ENCODE measurements around the gene LKAAEAR1.

LKAAEAR1 gene

GRCh38 chr20:64045346-64046011 lies 38.7 kb downstream of the LKAAEAR1 start:
- H3K4me2 ChIP-seq (ENCODE audit: low read length), result no peak overlapping the region
- TF ChIP-seq, protein P1, sequence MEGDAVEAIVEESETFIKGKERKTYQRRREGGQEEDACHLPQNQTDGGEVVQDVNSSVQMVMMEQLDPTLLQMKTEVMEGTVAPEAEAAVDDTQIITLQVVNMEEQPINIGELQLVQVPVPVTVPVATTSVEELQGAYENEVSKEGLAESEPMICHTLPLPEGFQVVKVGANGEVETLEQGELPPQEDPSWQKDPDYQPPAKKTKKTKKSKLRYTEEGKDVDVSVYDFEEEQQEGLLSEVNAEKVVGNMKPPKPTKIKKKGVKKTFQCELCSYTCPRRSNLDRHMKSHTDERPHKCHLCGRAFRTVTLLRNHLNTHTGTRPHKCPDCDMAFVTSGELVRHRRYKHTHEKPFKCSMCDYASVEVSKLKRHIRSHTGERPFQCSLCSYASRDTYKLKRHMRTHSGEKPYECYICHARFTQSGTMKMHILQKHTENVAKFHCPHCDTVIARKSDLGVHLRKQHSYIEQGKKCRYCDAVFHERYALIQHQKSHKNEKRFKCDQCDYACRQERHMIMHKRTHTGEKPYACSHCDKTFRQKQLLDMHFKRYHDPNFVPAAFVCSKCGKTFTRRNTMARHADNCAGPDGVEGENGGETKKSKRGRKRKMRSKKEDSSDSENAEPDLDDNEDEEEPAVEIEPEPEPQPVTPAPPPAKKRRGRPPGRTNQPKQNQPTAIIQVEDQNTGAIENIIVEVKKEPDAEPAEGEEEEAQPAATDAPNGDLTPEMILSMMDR (IDR thresholded peaks at IDR 0.05), result no peak
- H3K4me1 ChIP-seq, result no peaks in the 10 kb centered on the region
- peak overlapping the region; percentile 10 for H3K4me3 ChIP-seq (ENCODE audit: low read depth, low read length)
- H3K27me3 ChIP-seq (ENCODE audit: control insufficient read depth, insufficient read depth, low read length), result no peaks in the 10 kb centered on the region
- no peaks in the 10 kb centered on the region for H3K36me3 ChIP-seq (ENCODE audit: control insufficient read depth, insufficient read depth, low read length)
- H3K27ac ChIP-seq, result no peak overlapping the region
- no peak overlapping the region for H2AFZ ChIP-seq
- no peak overlapping the region for H3K9ac ChIP-seq
- H3K9me3 ChIP-seq (ENCODE audit: control insufficient read depth, low read length), result no peaks in the 10 kb centered on the region
- no peaks in the 10 kb centered on the region for H3K79me2 ChIP-seq

- no peaks in the 10 kb centered on the region for H3K27me3 ChIP-seq (ENCODE audit: control insufficient read depth, insufficient read depth, low read length)
- TF ChIP-seq, protein P1 (IDR thresholded peaks at IDR 0.05), result no peak
- H2AFZ ChIP-seq, result no peak overlapping the region
- no peaks in the 10 kb centered on the region for H3K36me3 ChIP-seq (ENCODE audit: control insufficient read depth, insufficient read depth, low read length)
- no peaks in the 10 kb centered on the region for H3K9me3 ChIP-seq (ENCODE audit: control insufficient read depth, low read length)
- no peak overlapping the region for H3K9ac ChIP-seq
- H3K27ac ChIP-seq, result peak overlapping the region; percentile 32
- no peak overlapping the region for H3K4me2 ChIP-seq (ENCODE audit: low read length)
- H3K79me2 ChIP-seq, result no peaks in the 10 kb centered on the region
- no peak overlapping the region for H3K4me3 ChIP-seq (ENCODE audit: low read depth, low read length)
- peaks cover 2% of the 10 kb centered on the region for H3K4me1 ChIP-seq
These were observed 39.5 kb downstream of the LKAAEAR1 start for GRCh38 chr20:64044484-64045247.

- no peak overlapping the region for H3K27ac ChIP-seq
- H3K9me3 ChIP-seq (ENCODE audit: control insufficient read depth, low read length), result no peaks in the 10 kb centered on the region
- no peaks in the 10 kb centered on the region for H3K27me3 ChIP-seq (ENCODE audit: control insufficient read depth, insufficient read depth, low read length)
- no peak overlapping the region for H2AFZ ChIP-seq
- H3K79me2 ChIP-seq, result no peaks in the 10 kb centered on the region
- no peak overlapping the region for H3K4me2 ChIP-seq (ENCODE audit: low read length)
- H3K9ac ChIP-seq, result no peak overlapping the region
- no peak overlapping the region for H3K4me3 ChIP-seq (ENCODE audit: low read depth, low read length)
- H3K36me3 ChIP-seq (ENCODE audit: control insufficient read depth, insufficient read depth, low read length), result no peaks in the 10 kb centered on the region
- peaks cover 4% of the 10 kb centered on the region for H3K4me1 ChIP-seq
- TF ChIP-seq, protein P1 (IDR thresholded peaks at IDR 0.05), result no peak
These were observed 40.4 kb downstream of the LKAAEAR1 start for GRCh38 chr20:64043768-64044167.

DNA sequence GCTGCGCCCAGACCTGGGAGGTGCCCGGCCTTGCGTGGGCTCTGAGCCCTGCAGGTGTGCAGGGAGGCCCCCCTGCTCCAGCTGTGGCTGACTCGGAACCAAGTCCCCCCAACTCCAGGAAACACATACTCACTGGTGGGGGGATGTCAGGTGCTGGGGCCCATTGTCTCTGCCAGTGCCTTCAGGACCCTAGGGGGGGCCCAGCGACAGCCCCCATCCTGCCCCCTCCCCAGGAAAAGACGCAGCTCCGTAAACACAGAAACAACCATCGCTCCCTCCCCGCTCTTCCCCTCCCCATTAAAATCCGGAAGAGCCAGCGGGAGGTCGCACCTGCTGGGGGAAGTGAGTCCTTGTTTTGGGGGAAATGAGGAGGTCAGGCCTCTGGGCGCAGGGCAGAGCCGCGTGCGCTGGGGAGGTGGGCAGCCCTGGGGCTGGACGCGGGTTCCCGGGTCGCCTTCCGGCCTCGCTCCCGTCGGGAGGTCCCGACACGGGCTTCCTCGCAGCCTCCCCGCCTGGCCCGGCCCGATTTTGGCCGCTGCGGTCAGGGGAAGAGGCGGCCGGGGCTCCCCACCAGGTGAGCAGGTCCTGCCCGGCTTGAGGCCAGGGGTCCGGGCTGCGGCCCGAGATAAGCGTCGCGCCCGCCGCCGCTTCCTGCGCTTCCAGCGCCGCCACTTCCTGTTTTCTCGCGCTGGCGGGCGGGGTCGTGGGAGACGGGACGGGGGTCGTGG lies 42.0 kb downstream of the LKAAEAR1 start:
- H3K27me3 ChIP-seq (ENCODE audit: control insufficient read depth, insufficient read depth, low read length), result no peaks in the 10 kb centered on the region
- H3K27ac ChIP-seq, result peak overlapping the region; percentile 36
- no peaks in the 10 kb centered on the region for H3K36me3 ChIP-seq (ENCODE audit: control insufficient read depth, insufficient read depth, low read length)
- H3K4me2 ChIP-seq (ENCODE audit: low read length), result peak overlapping the region; percentile 61
- H3K4me1 ChIP-seq, result peaks cover 4% of the 10 kb centered on the region
- no peak overlapping the region for H3K4me3 ChIP-seq (ENCODE audit: low read depth, low read length)
- H2AFZ ChIP-seq, result peak overlapping the region; percentile 70
- H3K9me3 ChIP-seq (ENCODE audit: control insufficient read depth, low read length), result no peaks in the 10 kb centered on the region
- no peaks in the 10 kb centered on the region for H3K79me2 ChIP-seq
- TF ChIP-seq, protein P1 (IDR thresholded peaks at IDR 0.05), result no peak
- H3K9ac ChIP-seq, result no peak overlapping the region
